Breast epithelium (tissue), 3 donors: ENCODE data around the gene DYRK1B.

ENCODE experiments used
- CTCF ChIP-seq, 3 donors: fragments of 450-650 bp; IDR thresholded peaks; one replicate each; pipeline ENCODE4 v1.5.1; 2016 to 2017; ENCODE audit warnings: antibody characterized with exemption in 3 of 3, mild to moderate bottlenecking in 3 of 3, moderate library complexity in 3 of 3
- POLR2A ChIP-seq: fragments of 450-650 bp; IDR thresholded peaks from one replicate; pipeline ENCODE4 v1.6.1; 2016; ENCODE audit warnings: antibody characterized with exemption, mild to moderate bottlenecking, moderate library complexity

GRCh38 chr19:39810424-39810823 lies 23.5 kb downstream of the DYRK1B start:
- no peak for TF ChIP-seq CTCF (IDR thresholded peaks at IDR 0.05)
- TF ChIP-seq POLR2A, result no peak
